Measurements from ENCODE around the gene GUCY1A1.
A peak's percentile ranks its signal among the peaks of the same experiment; 100 is the strongest.

Gene GUCY1A1

GRCh38 chr4:155658681-155659064, 8.0 kb upstream of the GUCY1A1 start:
- H3K27me3 ChIP-seq (ENCODE audit: control insufficient read depth in 1 of 2, insufficient read depth in 2 of 2, low read length in 2 of 2), result no peaks in the 10 kb centered on the region
- H3K9me3 ChIP-seq (ENCODE audit: control insufficient read depth in 1 of 2, low read length in 2 of 2), result no peaks in the 10 kb centered on the region
- H3K9ac ChIP-seq (ENCODE audit: low read depth in 1 of 2, low read length in 2 of 2), result no peak overlapping the region
- H3K4me3 ChIP-seq (ENCODE audit: low read depth in 1 of 2, low read length in 2 of 2), result no peak overlapping the region
- H3K27ac ChIP-seq (ENCODE audit: low read depth, low read length), result no peak overlapping the region
- no peaks in the 10 kb centered on the region for H3K36me3 ChIP-seq (ENCODE audit: control insufficient read depth in 1 of 2, insufficient read depth in 2 of 2, low read length in 2 of 2)
- H3K4me1 ChIP-seq (ENCODE audit: control insufficient read depth in 1 of 2, insufficient read depth in 2 of 2, low read length in 2 of 2), result no peaks in the 10 kb centered on the region

- Histone ChIP-seq H3K36me3 (ENCODE audit: control insufficient read depth in 1 of 2, insufficient read depth in 2 of 2, low read length in 2 of 2) (no peaks in the 10 kb centered on the region), H3K27ac (ENCODE audit: low read depth, low read length) (no peak overlapping the region), H3K9ac (ENCODE audit: low read depth in 1 of 2, low read length in 2 of 2) (no peak overlapping the region), H3K9me3 (ENCODE audit: control insufficient read depth in 1 of 2, low read length in 2 of 2) (no peaks in the 10 kb centered on the region), H3K4me3 (ENCODE audit: low read depth in 1 of 2, low read length in 2 of 2) (no peak overlapping the region), H3K27me3 (ENCODE audit: control insufficient read depth in 1 of 2, insufficient read depth in 2 of 2, low read length in 2 of 2) (no peaks in the 10 kb centered on the region), H3K4me1 (ENCODE audit: control insufficient read depth in 1 of 2, insufficient read depth in 2 of 2, low read length in 2 of 2) (no peaks in the 10 kb centered on the region)
Measured at GRCh38 chr4:155659176-155659575, 7.5 kb upstream of the GUCY1A1 start.

- Histone ChIP-seq H3K4me1 (ENCODE audit: control insufficient read depth in 1 of 2, insufficient read depth in 2 of 2, low read length in 2 of 2) (no peaks in the 10 kb centered on the region), H3K27ac (ENCODE audit: low read depth, low read length) (no peak overlapping the region), H3K9me3 (ENCODE audit: control insufficient read depth in 1 of 2, low read length in 2 of 2) (no peaks in the 10 kb centered on the region), H3K27me3 (ENCODE audit: control insufficient read depth in 1 of 2, insufficient read depth in 2 of 2, low read length in 2 of 2) (no peaks in the 10 kb centered on the region), H3K4me3 (ENCODE audit: low read depth in 1 of 2, low read length in 2 of 2) (no peak overlapping the region), H3K36me3 (ENCODE audit: control insufficient read depth in 1 of 2, insufficient read depth in 2 of 2, low read length in 2 of 2) (no peaks in the 10 kb centered on the region), H3K9ac (ENCODE audit: low read depth in 1 of 2, low read length in 2 of 2) (no peak overlapping the region)
Measured at GRCh38 chr4:155660436-155660835, 6.2 kb upstream of the GUCY1A1 start.

GRCh38 chr4:155665054-155665453, 1.6 kb upstream of the GUCY1A1 start:
- H3K27me3 ChIP-seq (ENCODE audit: control insufficient read depth in 1 of 2, insufficient read depth in 2 of 2, low read length in 2 of 2), result no peaks in the 10 kb centered on the region
- H3K36me3 ChIP-seq (ENCODE audit: control insufficient read depth in 1 of 2, insufficient read depth in 2 of 2, low read length in 2 of 2), result no peaks in the 10 kb centered on the region
- no peak overlapping the region for H3K4me3 ChIP-seq (ENCODE audit: low read depth in 1 of 2, low read length in 2 of 2)
- peaks cover 0 to 4% of the 10 kb centered on the region in 2 donors for H3K4me1 ChIP-seq (ENCODE audit: control insufficient read depth in 1 of 2, insufficient read depth in 2 of 2, low read length in 2 of 2)
- H3K9ac ChIP-seq (ENCODE audit: low read depth in 1 of 2, low read length in 2 of 2), result no peak overlapping the region
- H3K9me3 ChIP-seq (ENCODE audit: control insufficient read depth in 1 of 2, low read length in 2 of 2), result no peaks in the 10 kb centered on the region
- H3K27ac ChIP-seq (ENCODE audit: low read depth, low read length), result no peak overlapping the region

- Histone ChIP-seq H3K4me3 (ENCODE audit: low read depth in 1 of 2, low read length in 2 of 2) (peak overlapping the region; percentile 76 to 77), H3K27me3 (ENCODE audit: control insufficient read depth in 1 of 2, insufficient read depth in 2 of 2, low read length in 2 of 2) (no peaks in the 10 kb centered on the region), H3K9ac (ENCODE audit: low read depth in 1 of 2, low read length in 2 of 2) (peak overlapping the region; percentile 66 to 69), H3K36me3 (ENCODE audit: control insufficient read depth in 1 of 2, insufficient read depth in 2 of 2, low read length in 2 of 2) (no peaks in the 10 kb centered on the region), H3K27ac (ENCODE audit: low read depth, low read length) (peak overlapping the region; percentile 72), H3K4me1 (ENCODE audit: control insufficient read depth in 1 of 2, insufficient read depth in 2 of 2, low read length in 2 of 2) (peaks cover 4 to 5% of the 10 kb centered on the region in 2 donors), H3K9me3 (ENCODE audit: control insufficient read depth in 1 of 2, low read length in 2 of 2) (no peaks in the 10 kb centered on the region)
Measured at GRCh38 chr4:155667222-155667567, 547 bp downstream of the GUCY1A1 start.

GRCh38 chr4:155667568-155668511, 1.2 kb downstream of the GUCY1A1 start:
- Histone ChIP-seq H3K4me1 (ENCODE audit: control insufficient read depth in 1 of 2, insufficient read depth in 2 of 2, low read length in 2 of 2) (peaks cover 4 to 8% of the 10 kb centered on the region in 2 donors), H3K9me3 (ENCODE audit: control insufficient read depth in 1 of 2, low read length in 2 of 2) (no peaks in the 10 kb centered on the region), H3K36me3 (ENCODE audit: control insufficient read depth in 1 of 2, insufficient read depth in 2 of 2, low read length in 2 of 2) (no peaks in the 10 kb centered on the region), H3K4me3 (ENCODE audit: low read depth in 1 of 2, low read length in 2 of 2) (peak overlapping the region; percentile 76 to 77), H3K27me3 (ENCODE audit: control insufficient read depth in 1 of 2, insufficient read depth in 2 of 2, low read length in 2 of 2) (no peaks in the 10 kb centered on the region), H3K27ac (ENCODE audit: low read depth, low read length) (peak overlapping the region; percentile 72), H3K9ac (ENCODE audit: low read depth in 1 of 2, low read length in 2 of 2) (peak overlapping the region; percentile 66 to 69)

- Histone ChIP-seq H3K27ac (ENCODE audit: low read depth, low read length) (no peak overlapping the region), H3K36me3 (ENCODE audit: control insufficient read depth in 1 of 2, insufficient read depth in 2 of 2, low read length in 2 of 2) (no peaks in the 10 kb centered on the region), H3K9ac (ENCODE audit: low read depth in 1 of 2, low read length in 2 of 2) (no peak overlapping the region), H3K9me3 (ENCODE audit: control insufficient read depth in 1 of 2, low read length in 2 of 2) (no peaks in the 10 kb centered on the region), H3K27me3 (ENCODE audit: control insufficient read depth in 1 of 2, insufficient read depth in 2 of 2, low read length in 2 of 2) (no peaks in the 10 kb centered on the region), H3K4me1 (ENCODE audit: control insufficient read depth in 1 of 2, insufficient read depth in 2 of 2, low read length in 2 of 2) (peaks cover 6 to 8% of the 10 kb centered on the region in 2 donors), H3K4me3 (ENCODE audit: low read depth in 1 of 2, low read length in 2 of 2) (peak overlapping the region in 1 of 2 donors; percentile 30)
Measured at GRCh38 chr4:155668707-155669220, 2.1 kb downstream of the GUCY1A1 start.

GRCh38 chr4:155672342-155672741, 5.7 kb downstream of the GUCY1A1 start:
- Histone ChIP-seq H3K4me3 (ENCODE audit: low read depth in 1 of 2, low read length in 2 of 2) (no peak overlapping the region), H3K9me3 (ENCODE audit: control insufficient read depth in 1 of 2, low read length in 2 of 2) (no peaks in the 10 kb centered on the region), H3K27me3 (ENCODE audit: control insufficient read depth in 1 of 2, insufficient read depth in 2 of 2, low read length in 2 of 2) (no peaks in the 10 kb centered on the region), H3K9ac (ENCODE audit: low read depth in 1 of 2, low read length in 2 of 2) (no peak overlapping the region), H3K27ac (ENCODE audit: low read depth, low read length) (no peak overlapping the region), H3K36me3 (ENCODE audit: control insufficient read depth in 1 of 2, insufficient read depth in 2 of 2, low read length in 2 of 2) (no peaks in the 10 kb centered on the region), H3K4me1 (ENCODE audit: control insufficient read depth in 1 of 2, insufficient read depth in 2 of 2, low read length in 2 of 2) (peaks cover 13 to 20% of the 10 kb centered on the region in 2 donors)

- Histone ChIP-seq H3K27ac (ENCODE audit: low read depth, low read length) (no peak overlapping the region), H3K36me3 (ENCODE audit: control insufficient read depth in 1 of 2, insufficient read depth in 2 of 2, low read length in 2 of 2) (no peaks in the 10 kb centered on the region), H3K4me1 (ENCODE audit: control insufficient read depth in 1 of 2, insufficient read depth in 2 of 2, low read length in 2 of 2) (peaks cover 9 to 20% of the 10 kb centered on the region in 2 donors), H3K27me3 (ENCODE audit: control insufficient read depth in 1 of 2, insufficient read depth in 2 of 2, low read length in 2 of 2) (no peaks in the 10 kb centered on the region), H3K9me3 (ENCODE audit: control insufficient read depth in 1 of 2, low read length in 2 of 2) (no peaks in the 10 kb centered on the region), H3K4me3 (ENCODE audit: low read depth in 1 of 2, low read length in 2 of 2) (no peak overlapping the region), H3K9ac (ENCODE audit: low read depth in 1 of 2, low read length in 2 of 2) (no peak overlapping the region)
Measured at GRCh38 chr4:155673453-155673979, 6.9 kb downstream of the GUCY1A1 start.

GRCh38 chr4:155674669-155675071, 8.0 kb downstream of the GUCY1A1 start:
- Histone ChIP-seq H3K4me1 (ENCODE audit: control insufficient read depth in 1 of 2, insufficient read depth in 2 of 2, low read length in 2 of 2) (peaks cover 9 to 20% of the 10 kb centered on the region in 2 donors), H3K27me3 (ENCODE audit: control insufficient read depth in 1 of 2, insufficient read depth in 2 of 2, low read length in 2 of 2) (no peaks in the 10 kb centered on the region), H3K4me3 (ENCODE audit: low read depth in 1 of 2, low read length in 2 of 2) (no peak overlapping the region), H3K9ac (ENCODE audit: low read depth in 1 of 2, low read length in 2 of 2) (no peak overlapping the region), H3K36me3 (ENCODE audit: control insufficient read depth in 1 of 2, insufficient read depth in 2 of 2, low read length in 2 of 2) (no peaks in the 10 kb centered on the region), H3K27ac (ENCODE audit: low read depth, low read length) (no peak overlapping the region), H3K9me3 (ENCODE audit: control insufficient read depth in 1 of 2, low read length in 2 of 2) (no peaks in the 10 kb centered on the region)
